ENCODE data around the gene ADORA1. TPM values are rescaled to one million over a fixed set of nuclear protein-coding genes. Genes with fewer than 3 reads are reported as not detected.

The ADORA1 gene
- total RNA-seq, 1 experiment from 2014 or later: 1.2 TPM

DNA sequence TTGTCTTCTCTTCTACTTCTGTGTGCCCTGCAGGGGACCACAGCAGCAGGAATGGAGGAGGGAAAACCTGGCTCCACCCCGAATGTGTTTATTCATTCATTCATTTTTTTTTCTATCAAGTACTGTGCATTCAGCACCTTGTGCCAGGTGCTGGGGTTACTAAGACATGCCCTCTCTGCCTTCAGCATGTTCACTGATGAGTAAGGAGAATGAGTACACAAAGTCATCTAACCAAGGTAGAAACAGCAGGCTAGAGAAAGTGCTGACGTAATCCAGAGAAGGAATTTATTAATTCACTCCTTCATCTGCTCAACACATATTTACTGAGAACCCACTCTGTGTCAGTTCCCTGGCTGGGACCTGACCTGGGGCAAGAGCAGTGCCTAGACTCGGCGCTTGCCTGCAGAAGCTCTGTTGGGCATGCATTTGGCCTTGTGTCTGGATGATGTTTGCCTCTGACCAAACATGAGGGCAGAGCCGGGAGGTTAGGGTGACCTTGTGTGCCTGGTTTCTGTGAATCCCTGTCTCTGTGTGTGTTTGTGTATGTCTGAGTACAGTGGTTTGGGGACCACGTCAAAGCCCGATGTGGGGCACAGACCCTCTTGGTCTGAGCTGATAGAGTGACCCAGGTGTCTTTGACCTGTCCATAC is 38.4 kb upstream of the ADORA1 start:
- H3K36me3 ChIP-seq (ENCODE audit: insufficient read depth, low read length, poor library complexity, severe bottlenecking): no peaks in the 10 kb centered on the region
- ChIA-PET CTCF (no interaction called here), POLR2A (ENCODE audit: low non-redundant PET) (no interaction called here)
- H3K27me3 ChIP-seq (replicated peaks; ENCODE audit: insufficient read depth, low read depth, low read length, poor library complexity): no peaks in the 10 kb centered on the region
- no peak for DNase-seq (ENCODE audit: low spot score)
- TF ChIP-seq, protein P1, sequence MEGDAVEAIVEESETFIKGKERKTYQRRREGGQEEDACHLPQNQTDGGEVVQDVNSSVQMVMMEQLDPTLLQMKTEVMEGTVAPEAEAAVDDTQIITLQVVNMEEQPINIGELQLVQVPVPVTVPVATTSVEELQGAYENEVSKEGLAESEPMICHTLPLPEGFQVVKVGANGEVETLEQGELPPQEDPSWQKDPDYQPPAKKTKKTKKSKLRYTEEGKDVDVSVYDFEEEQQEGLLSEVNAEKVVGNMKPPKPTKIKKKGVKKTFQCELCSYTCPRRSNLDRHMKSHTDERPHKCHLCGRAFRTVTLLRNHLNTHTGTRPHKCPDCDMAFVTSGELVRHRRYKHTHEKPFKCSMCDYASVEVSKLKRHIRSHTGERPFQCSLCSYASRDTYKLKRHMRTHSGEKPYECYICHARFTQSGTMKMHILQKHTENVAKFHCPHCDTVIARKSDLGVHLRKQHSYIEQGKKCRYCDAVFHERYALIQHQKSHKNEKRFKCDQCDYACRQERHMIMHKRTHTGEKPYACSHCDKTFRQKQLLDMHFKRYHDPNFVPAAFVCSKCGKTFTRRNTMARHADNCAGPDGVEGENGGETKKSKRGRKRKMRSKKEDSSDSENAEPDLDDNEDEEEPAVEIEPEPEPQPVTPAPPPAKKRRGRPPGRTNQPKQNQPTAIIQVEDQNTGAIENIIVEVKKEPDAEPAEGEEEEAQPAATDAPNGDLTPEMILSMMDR (conservative IDR thresholded peaks at IDR 0.05; ENCODE audit: low read depth, low read length): no peak
- no peak for TF ChIP-seq EZH2 (IDR thresholded peaks at IDR 0.05; ENCODE audit: borderline replicate concordance, low read depth, low read length, poor library complexity, severe bottlenecking)
- H3K4me1 ChIP-seq (ENCODE audit: insufficient read depth, low read length, poor library complexity, severe bottlenecking): no peaks in the 10 kb centered on the region
- no peak overlapping the region for H3K27ac ChIP-seq (ENCODE audit: low read depth, low read length, poor library complexity, severe bottlenecking)
- H3K4me3 ChIP-seq (ENCODE audit: low read depth, low read length, poor library complexity, severe bottlenecking): no peak overlapping the region
- H3K9me3 ChIP-seq (ENCODE audit: low read depth, low read length, poor library complexity, severe bottlenecking): no peaks in the 10 kb centered on the region
- no TSS peak for BruUV-seq (replicated peaks)
- intact Hi-C loops (cut with micrococcal nuclease; ENCODE audit: unreplicated experiment): no loop called here

DNA sequence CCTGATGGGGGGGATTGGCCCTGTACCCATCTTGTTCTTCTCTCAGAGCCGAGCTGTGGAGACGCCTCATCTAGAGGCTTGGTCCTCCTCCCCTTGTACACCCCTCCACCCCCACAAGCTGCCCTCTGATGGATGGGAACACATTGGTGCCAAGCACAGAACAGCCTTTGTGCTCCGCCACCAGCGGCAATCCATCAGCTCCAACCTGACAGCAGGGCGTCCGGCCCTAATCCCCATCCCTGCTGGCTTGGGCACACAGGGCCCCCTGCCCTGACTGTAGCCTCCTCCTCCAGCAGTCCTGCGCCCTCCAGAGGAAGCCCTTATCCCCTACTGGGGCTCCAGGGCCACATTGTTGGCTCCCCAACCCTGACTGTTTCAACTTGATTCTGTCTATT is 37.9 kb upstream of the ADORA1 start:
- DNase-seq (ENCODE audit: low spot score): no peak
- ChIA-PET CTCF (no interaction called here), POLR2A (ENCODE audit: low non-redundant PET) (no interaction called here)
- Histone ChIP-seq H3K9me3 (ENCODE audit: low read depth, low read length, poor library complexity, severe bottlenecking) (peaks cover under 1% of the 10 kb centered on the region), H3K27me3 (replicated peaks; ENCODE audit: insufficient read depth, low read depth, low read length, poor library complexity) (no peaks in the 10 kb centered on the region), H3K27ac (ENCODE audit: low read depth, low read length, poor library complexity, severe bottlenecking) (no peak overlapping the region), H3K36me3 (ENCODE audit: insufficient read depth, low read length, poor library complexity, severe bottlenecking) (no peaks in the 10 kb centered on the region), H3K4me3 (ENCODE audit: low read depth, low read length, poor library complexity, severe bottlenecking) (no peak overlapping the region), H3K4me1 (ENCODE audit: insufficient read depth, low read length, poor library complexity, severe bottlenecking) (no peaks in the 10 kb centered on the region)
- no peak for TF ChIP-seq EZH2 (IDR thresholded peaks at IDR 0.05; ENCODE audit: borderline replicate concordance, low read depth, low read length, poor library complexity, severe bottlenecking)
- TF ChIP-seq, protein P1 (conservative IDR thresholded peaks at IDR 0.05; ENCODE audit: low read depth, low read length): no peak
- intact Hi-C loops (cut with micrococcal nuclease; ENCODE audit: unreplicated experiment): no loop called here
- no TSS peak for BruUV-seq (replicated peaks)

DNA sequence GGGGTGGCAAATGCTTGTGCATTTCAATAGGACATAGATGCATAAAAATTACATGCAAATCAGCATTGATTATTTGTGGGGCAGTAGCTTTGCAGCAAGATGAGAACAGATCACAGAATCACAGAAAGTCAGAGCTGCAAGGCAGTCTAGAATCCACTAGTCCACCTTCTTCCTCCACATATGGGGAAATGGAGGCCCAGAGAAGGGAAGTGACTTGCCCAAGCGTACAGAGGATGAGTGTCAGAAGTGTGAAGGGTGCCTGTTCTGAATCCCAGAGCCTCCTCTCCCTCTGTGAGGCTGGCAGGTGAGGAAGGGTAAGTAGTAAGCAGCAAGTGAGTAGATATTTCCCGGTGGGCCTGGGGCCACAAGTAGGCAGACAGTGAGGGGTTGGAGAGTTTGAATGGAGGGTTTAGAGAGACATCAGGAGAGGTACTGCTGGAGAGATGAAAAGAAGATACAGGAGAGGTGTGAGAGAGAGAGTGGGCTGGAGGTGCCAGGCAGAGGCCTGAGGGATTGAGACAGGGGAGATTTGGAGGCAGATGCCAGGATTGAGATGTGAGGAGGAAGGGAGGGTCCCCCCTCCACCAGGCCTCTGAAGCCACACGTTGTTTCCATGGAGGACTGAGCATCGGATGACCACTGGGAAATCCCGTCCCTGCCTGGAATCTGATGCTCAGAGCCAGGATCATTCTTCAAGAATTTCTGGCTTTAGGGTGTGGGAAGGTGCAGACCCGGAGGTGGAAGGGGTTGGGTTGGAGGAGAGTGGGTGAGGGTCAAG is 36.9 kb upstream of the ADORA1 start:
- Histone ChIP-seq H3K9me3 (ENCODE audit: low read depth, low read length, poor library complexity, severe bottlenecking) (peaks cover 10% of the 10 kb centered on the region), H3K36me3 (ENCODE audit: insufficient read depth, low read length, poor library complexity, severe bottlenecking) (no peaks in the 10 kb centered on the region), H3K4me3 (ENCODE audit: low read depth, low read length, poor library complexity, severe bottlenecking) (no peak overlapping the region), H3K27me3 (replicated peaks; ENCODE audit: insufficient read depth, low read depth, low read length, poor library complexity) (no peaks in the 10 kb centered on the region), H3K4me1 (ENCODE audit: insufficient read depth, low read length, poor library complexity, severe bottlenecking) (no peaks in the 10 kb centered on the region), H3K27ac (ENCODE audit: low read depth, low read length, poor library complexity, severe bottlenecking) (no peak overlapping the region)
- no peak for DNase-seq (ENCODE audit: low spot score)
- TF ChIP-seq, protein P1 (conservative IDR thresholded peaks at IDR 0.05; ENCODE audit: low read depth, low read length): no peak
- TF ChIP-seq EZH2 (IDR thresholded peaks at IDR 0.05; ENCODE audit: borderline replicate concordance, low read depth, low read length, poor library complexity, severe bottlenecking): no peak
- intact Hi-C loops (cut with micrococcal nuclease; ENCODE audit: unreplicated experiment): no loop called here
- CTCF ChIA-PET: no interaction called here
- POLR2A ChIA-PET (ENCODE audit: low non-redundant PET): no interaction called here
- BruUV-seq (replicated peaks): no TSS peak
